ENCODE data around the gene KLHDC7B. TPM values are rescaled to one million over a fixed set of nuclear protein-coding genes. Genes with fewer than 3 reads are reported as not detected.

Gene KLHDC7B
- total RNA-seq, 8 experiments from 2014 or later: 0.16 to 1.5 (median 0.40) TPM

- no peak within 1 kb of the TSS for H3K4me3 ChIP-seq
- in situ Hi-C loops (cut with MboI; ENCODE audit: low pct_unique_long_range_greater_than_20kb in 2 of 9, low sequenced_read_pairs in 9 of 9, unreplicated experiment in 9 of 9): no loop called here
- H3K27ac ChIP-seq: no peak within 1 kb of the TSS
- WGBS, 10 experiments: 15% methylated on average over 14 of the region's 63 CpGs; no CpG with 5 or more reads in 9 of the 10 experiments
- no peak for ATAC-seq (replicated peaks in 6 of 8)
- H3K4me1 ChIP-seq (replicated peaks in 1 of 2): peaks cover 5 to 7% of the 10 kb centered on the region in 2 donors
Measured at GRCh38 chr22:50577987-50578775, 32.5 kb downstream of the KLHDC7B start, which contains the start of gene CPT1B. Gene CPT1B, minus strand, starts transcription at chr22:50578427. Its CDS starts 512 bp downstream, at chr22:50577915.

- in situ Hi-C loops (cut with MboI; ENCODE audit: low pct_unique_long_range_greater_than_20kb in 2 of 9, low sequenced_read_pairs in 9 of 9, unreplicated experiment in 9 of 9): no loop called here
- no peak overlapping the region for H3K27ac ChIP-seq
- peaks cover 7 to 11% of the 10 kb centered on the region in 2 donors for H3K4me1 ChIP-seq (replicated peaks in 1 of 2)
- H3K4me3 ChIP-seq: no peak overlapping the region
- WGBS, 10 experiments: 40 to 86% (median 73%) methylated on average over 1 to 3 of the region's 8 CpGs; no CpG with 5 or more reads in 7 of the 10 experiments
- no peak for ATAC-seq (replicated peaks in 6 of 8)
Measured at GRCh38 chr22:50578776-50579310, 33.1 kb downstream of the KLHDC7B start.

GRCh38 chr22:50579752-50580151 is 34.1 kb downstream of the KLHDC7B start:
- 82 to 100% (median 95%) methylated on average over 2 to 3 of the region's 4 CpGs; no CpG with 5 or more reads in 7 of the 10 experiments for WGBS, 10 experiments
- in situ Hi-C loops (cut with MboI; ENCODE audit: low pct_unique_long_range_greater_than_20kb in 2 of 9, low sequenced_read_pairs in 9 of 9, unreplicated experiment in 9 of 9): no loop called here
- ATAC-seq (replicated peaks in 6 of 8): no peak
- H3K4me3 ChIP-seq: no peak overlapping the region
- no peak overlapping the region for H3K27ac ChIP-seq
- peaks cover 7 to 11% of the 10 kb centered on the region in 2 donors for H3K4me1 ChIP-seq (replicated peaks in 1 of 2)

- peak overlapping the region; percentile 92 to 94 for H3K27ac ChIP-seq
- no peak for ATAC-seq (replicated peaks in 6 of 8)
- in situ Hi-C loops (cut with MboI; ENCODE audit: low pct_unique_long_range_greater_than_20kb in 2 of 9, low sequenced_read_pairs in 9 of 9, unreplicated experiment in 9 of 9): no loop called here
- peaks cover 7 to 11% of the 10 kb centered on the region in 2 donors for H3K4me1 ChIP-seq (replicated peaks in 1 of 2)
- 68 to 100% (median 87%) methylated on average over 3 to 10 of the region's 22 CpGs; no CpG with 5 or more reads in 4 of the 10 experiments for WGBS, 10 experiments
- peak overlapping the region; percentile 55 to 67 (median 60) for H3K4me3 ChIP-seq
Measured at GRCh38 chr22:50581031-50581949, 35.6 kb downstream of the KLHDC7B start.

GRCh38 chr22:50581950-50582492 is 36.3 kb downstream of the KLHDC7B start:
- peaks cover 7 to 11% of the 10 kb centered on the region in 2 donors for H3K4me1 ChIP-seq (replicated peaks in 1 of 2)
- ATAC-seq (replicated peaks in 6 of 8): peak in 6 of 8 experiments; percentile 10 to 35 (median 28)
- peak overlapping the region; percentile 55 to 67 (median 60) for H3K4me3 ChIP-seq
- in situ Hi-C loops (cut with MboI; ENCODE audit: low pct_unique_long_range_greater_than_20kb in 2 of 9, low sequenced_read_pairs in 9 of 9, unreplicated experiment in 9 of 9): no loop called here
- peak overlapping the region; percentile 92 to 94 for H3K27ac ChIP-seq
- 0 to 55% (median 10%) methylated on average over 1 to 4 of the region's 39 CpGs; no CpG with 5 or more reads in 6 of the 10 experiments for WGBS, 10 experiments

GRCh38 chr22:50582493-50583293 is 37.0 kb downstream of the KLHDC7B start, which contains the start of gene CHKB:
Gene CHKB, minus strand, starts transcription at chr22:50582849. Its CDS starts 68 bp downstream, at chr22:50582781.
- peak; percentile 90 to 96 (median 94) for ATAC-seq (replicated peaks in 6 of 8)
- peak within 1 kb of the TSS; percentile 55 to 67 (median 60) for H3K4me3 ChIP-seq
- peak within 1 kb of the TSS; percentile 92 to 94 for H3K27ac ChIP-seq
- peaks cover 7 to 11% of the 10 kb centered on the region in 2 donors for H3K4me1 ChIP-seq (replicated peaks in 1 of 2)
- in situ Hi-C loops (cut with MboI; ENCODE audit: low pct_unique_long_range_greater_than_20kb in 2 of 9, low sequenced_read_pairs in 9 of 9, unreplicated experiment in 9 of 9): no loop called here
- WGBS, 10 experiments: 0% methylated on average over 3 to 10 of the region's 96 CpGs; no CpG with 5 or more reads in 6 of the 10 experiments

GRCh38 chr22:50583294-50583861 is 37.7 kb downstream of the KLHDC7B start:
- 0 to 60% (median 4%) methylated on average over 1 to 12 of the region's 37 CpGs; no CpG with 5 or more reads in 3 of the 10 experiments for WGBS, 10 experiments
- Histone ChIP-seq H3K27ac (peak overlapping the region in 1 of 2 donors; percentile 33), H3K4me3 (peak overlapping the region; percentile 50 to 67 (median 60)), H3K4me1 (replicated peaks in 1 of 2) (peaks cover 7 to 11% of the 10 kb centered on the region in 2 donors)
- peak in 5 of 8 experiments; percentile 39 to 49 (median 42) for ATAC-seq (replicated peaks in 6 of 8)
- in situ Hi-C loops (cut with MboI; ENCODE audit: low pct_unique_long_range_greater_than_20kb in 2 of 9, low sequenced_read_pairs in 9 of 9, unreplicated experiment in 9 of 9): no loop called here

GRCh38 chr22:50584106-50585096 is 38.7 kb downstream of the KLHDC7B start:
- in situ Hi-C loops (cut with MboI; ENCODE audit: low pct_unique_long_range_greater_than_20kb in 2 of 9, low sequenced_read_pairs in 9 of 9, unreplicated experiment in 9 of 9): no loop called here
- WGBS, 10 experiments: 84 to 100% (median 92%) methylated on average over 2 to 19 of the region's 23 CpGs
- no peak for ATAC-seq (replicated peaks in 6 of 8)
- Histone ChIP-seq H3K4me1 (replicated peaks in 1 of 2) (peaks cover 7 to 11% of the 10 kb centered on the region in 2 donors), H3K4me3 (no peak overlapping the region), H3K27ac (no peak overlapping the region)

GRCh38 chr22:50585238-50585637 is 39.5 kb downstream of the KLHDC7B start:
- WGBS, 10 experiments: 60 to 100% (median 96%) methylated on average over 1 to 3 of the region's 3 CpGs; no CpG with 5 or more reads in 4 of the 10 experiments
- Histone ChIP-seq H3K4me3 (no peak overlapping the region), H3K27ac (no peak overlapping the region), H3K4me1 (replicated peaks in 1 of 2) (peaks cover 7 to 11% of the 10 kb centered on the region in 2 donors)
- no peak for ATAC-seq (replicated peaks in 6 of 8)
- in situ Hi-C loops (cut with MboI; ENCODE audit: low pct_unique_long_range_greater_than_20kb in 2 of 9, low sequenced_read_pairs in 9 of 9, unreplicated experiment in 9 of 9): no loop called here

GRCh38 chr22:50585781-50586180 is 40.1 kb downstream of the KLHDC7B start:
- Histone ChIP-seq H3K27ac (no peak overlapping the region), H3K4me3 (no peak overlapping the region), H3K4me1 (replicated peaks in 1 of 2) (peaks cover 7 to 11% of the 10 kb centered on the region in 2 donors)
- in situ Hi-C loops (cut with MboI; ENCODE audit: low pct_unique_long_range_greater_than_20kb in 2 of 9, low sequenced_read_pairs in 9 of 9, unreplicated experiment in 9 of 9): no loop called here
- no peak for ATAC-seq (replicated peaks in 6 of 8)
- WGBS, 10 experiments: 78 to 100% (median 90%) methylated on average over 2 to 8 of the region's 8 CpGs; no CpG with 5 or more reads in 4 of the 10 experiments

Measured in motor neuron (in vitro differentiated cells).